ENCODE measurements around the gene NHSL2. TPM values are rescaled to one million over a fixed set of nuclear protein-coding genes. Genes with fewer than 3 reads are reported as not detected.
A peak's percentile ranks its signal among the peaks of the same experiment; 100 is the strongest.

Gene NHSL2
- total and polyA plus RNA-seq, 4 experiments from 2014 or later: 8.1 to 27.2 (median 10.6) TPM

GRCh38 chrX:72062916-72063315 is 152.3 kb downstream of the NHSL2 start:
- ChIA-PET POLR2A (ENCODE audit: partially characterized antibody) (no interaction called here), CTCF (ENCODE audit: partially characterized antibody) (no interaction called here)
- Mint-ChIP-seq H3K4me3 (no peak overlapping the region), H3K4me1 (peaks cover 4 to 13% (median 9%) of the 10 kb centered on the region in 4 donors), H3K27ac (no peak overlapping the region), H3K27me3 (peaks cover 1 to 2% of the 10 kb centered on the region in 2 donors), H3K36me3 (no peaks in the 10 kb centered on the region), H3K9me3 (peaks cover 0 to 1% (median 0%) of the 10 kb centered on the region in 8 donors)
- H3K4me1 ChIP-seq (ENCODE audit: insufficient read depth, low read length): peaks cover 2% of the 10 kb centered on the region
- H3K36me3 ChIP-seq (ENCODE audit: insufficient read depth, low read length): no peaks in the 10 kb centered on the region
- H3K27ac ChIP-seq (ENCODE audit: low read depth, low read length): no peak overlapping the region
- H3K27me3 ChIP-seq (ENCODE audit: insufficient read depth, low read length): no peaks in the 10 kb centered on the region
- H3K9me3 ChIP-seq (ENCODE audit: control insufficient read depth in 1 of 2, low read length in 2 of 2): no peaks in the 10 kb centered on the region
- no peak for DNase-seq
- no peak overlapping the region for H3K4me3 ChIP-seq (ENCODE audit: low read length in 2 of 2)
- intact Hi-C loops (cut with micrococcal nuclease): no loop called here

DNA sequence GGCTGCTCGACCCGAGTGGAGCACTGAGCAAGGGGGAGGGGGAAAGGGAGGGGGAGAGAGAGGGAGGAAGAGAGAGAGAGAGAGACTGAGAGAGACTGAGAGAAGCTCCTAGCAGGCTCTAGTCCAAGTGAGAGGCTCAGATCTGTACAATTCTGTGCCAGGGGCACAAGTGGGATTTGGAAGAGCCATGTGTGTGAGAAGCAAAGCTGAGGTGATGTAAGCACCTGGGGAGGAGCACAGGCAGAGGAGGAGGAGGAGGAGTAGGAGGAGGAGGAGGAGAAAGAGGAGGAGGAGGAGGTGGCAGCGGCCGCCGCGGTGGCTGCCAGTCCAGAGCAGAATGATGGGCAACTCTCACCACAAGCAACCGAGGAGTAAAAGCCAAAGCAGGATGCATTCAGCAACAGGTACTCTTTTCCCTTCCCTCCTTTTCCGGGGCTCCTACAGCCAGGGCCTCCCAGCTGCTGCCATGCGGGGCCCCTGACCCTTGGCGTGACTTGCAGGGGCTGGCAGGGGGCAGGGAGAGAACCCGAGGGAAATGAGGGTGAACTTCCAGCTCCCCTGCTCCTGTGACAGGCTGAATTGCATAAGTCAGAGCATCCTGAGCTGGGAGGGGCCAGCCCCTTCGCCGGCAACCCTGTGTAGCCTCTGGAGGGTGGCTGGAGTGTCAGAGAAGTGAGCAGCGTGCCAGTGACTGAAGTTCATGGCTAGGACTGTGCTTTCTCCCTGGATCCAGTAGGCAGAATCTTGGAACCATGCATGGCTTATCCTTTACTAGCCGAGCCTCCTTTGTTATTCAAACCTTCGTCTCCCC is 158.9 kb downstream of the NHSL2 start:
- Mint-ChIP-seq H3K4me1 (peaks cover 0 to 6% (median 4%) of the 10 kb centered on the region in 4 donors), H3K27ac (peak overlapping the region in 4 of 7 donors; percentile 16 to 84 (median 58)), H3K9me3 (peaks cover 0 to 1% (median 0%) of the 10 kb centered on the region in 8 donors), H3K4me3 (peak overlapping the region; percentile 47 to 77 (median 72)), H3K36me3 (no peaks in the 10 kb centered on the region), H3K27me3 (peaks cover 3 to 5% of the 10 kb centered on the region in 2 donors)
- H3K9me3 ChIP-seq (ENCODE audit: control insufficient read depth in 1 of 2, low read length in 2 of 2): no peaks in the 10 kb centered on the region
- no peak overlapping the region for H3K27ac ChIP-seq (ENCODE audit: low read depth, low read length)
- H3K4me1 ChIP-seq (ENCODE audit: insufficient read depth, low read length): no peaks in the 10 kb centered on the region
- H3K36me3 ChIP-seq (ENCODE audit: insufficient read depth, low read length): no peaks in the 10 kb centered on the region
- H3K4me3 ChIP-seq (ENCODE audit: low read length in 2 of 2): no peak overlapping the region
- H3K27me3 ChIP-seq (ENCODE audit: insufficient read depth, low read length): no peaks in the 10 kb centered on the region
- intact Hi-C loops (cut with micrococcal nuclease): no loop called here
- ChIA-PET POLR2A (ENCODE audit: partially characterized antibody) (interaction anchor here (0.9 to 1.5 kb wide), 3 partner anchors 11 to 51 kb away, joined by 3 read pairs; no protein-coding TSS in a partner anchor), CTCF (ENCODE audit: partially characterized antibody) (interaction anchor here (1.3 to 1.6 kb wide), 2 partner anchors 55 to 56 kb away, joined by 3 to 4 read pairs; no protein-coding TSS in a partner anchor)
- no peak for DNase-seq

GRCh38 chrX:72071213-72071612 is 160.6 kb downstream of the NHSL2 start:
- Histone ChIP-seq H3K36me3 (ENCODE audit: insufficient read depth, low read length) (no peaks in the 10 kb centered on the region), H3K9me3 (ENCODE audit: control insufficient read depth in 1 of 2, low read length in 2 of 2) (no peaks in the 10 kb centered on the region), H3K27ac (ENCODE audit: low read depth, low read length) (no peak overlapping the region), H3K4me1 (ENCODE audit: insufficient read depth, low read length) (no peaks in the 10 kb centered on the region), H3K27me3 (ENCODE audit: insufficient read depth, low read length) (no peaks in the 10 kb centered on the region), H3K4me3 (ENCODE audit: low read length in 2 of 2) (no peak overlapping the region)
- H3K36me3 Mint-ChIP-seq: no peaks in the 10 kb centered on the region
- H3K4me1 Mint-ChIP-seq: peaks cover 0 to 6% (median 5%) of the 10 kb centered on the region in 4 donors
- no peak for DNase-seq
- H3K4me3 Mint-ChIP-seq: no peak overlapping the region
- CTCF ChIA-PET (ENCODE audit: partially characterized antibody): no interaction called here
- peaks cover 0 to 1% (median 0%) of the 10 kb centered on the region in 8 donors for H3K9me3 Mint-ChIP-seq
- POLR2A ChIA-PET (ENCODE audit: partially characterized antibody): no interaction called here
- no peak overlapping the region for H3K27ac Mint-ChIP-seq
- intact Hi-C loops (cut with micrococcal nuclease): no loop called here
- peaks cover 3% of the 10 kb centered on the region in 2 donors for H3K27me3 Mint-ChIP-seq

GRCh38 chrX:72073633-72074032 is 163.0 kb downstream of the NHSL2 start:
- intact Hi-C loops (cut with micrococcal nuclease): no loop called here
- Mint-ChIP-seq H3K4me1 (peaks cover 12 to 20% (median 16%) of the 10 kb centered on the region in 4 donors), H3K27ac (no peak overlapping the region), H3K4me3 (no peak overlapping the region), H3K9me3 (no peaks in the 10 kb centered on the region), H3K27me3 (peaks cover 2 to 3% of the 10 kb centered on the region in 2 donors), H3K36me3 (no peaks in the 10 kb centered on the region)
- Histone ChIP-seq H3K4me3 (ENCODE audit: low read length in 2 of 2) (no peak overlapping the region), H3K27ac (ENCODE audit: low read depth, low read length) (no peak overlapping the region), H3K9me3 (ENCODE audit: control insufficient read depth in 1 of 2, low read length in 2 of 2) (no peaks in the 10 kb centered on the region), H3K4me1 (ENCODE audit: insufficient read depth, low read length) (peaks cover 18% of the 10 kb centered on the region), H3K27me3 (ENCODE audit: insufficient read depth, low read length) (no peaks in the 10 kb centered on the region), H3K36me3 (ENCODE audit: insufficient read depth, low read length) (no peaks in the 10 kb centered on the region)
- CTCF ChIA-PET (ENCODE audit: partially characterized antibody): interaction anchor here (1.4 kb wide), 1 partner anchor 51 kb away, joined by 4 read pairs; no protein-coding TSS in a partner anchor
- POLR2A ChIA-PET (ENCODE audit: partially characterized antibody): no interaction called here
- DNase-seq: no peak

DNA sequence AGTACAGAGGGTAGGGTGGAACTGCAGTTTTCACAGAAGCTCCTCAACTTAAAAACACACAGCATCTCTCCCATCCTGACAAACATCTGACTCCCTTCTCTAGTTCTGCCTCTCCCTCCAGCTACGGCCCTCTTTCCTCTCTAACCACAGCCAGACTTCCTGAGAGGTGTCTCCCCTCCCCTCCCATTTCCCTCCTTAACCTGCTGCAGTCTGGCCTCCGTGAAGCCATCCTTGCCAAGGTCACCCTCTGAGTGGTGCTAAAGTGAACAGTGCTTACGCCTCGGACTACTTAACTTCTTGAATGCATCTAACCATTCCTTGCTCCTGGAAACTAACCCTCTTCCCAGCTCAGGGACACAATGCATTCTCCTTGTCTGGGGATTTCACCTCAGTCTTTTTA is 167.8 kb downstream of the NHSL2 start:
- intact Hi-C loops (cut with micrococcal nuclease): no loop called here
- H3K27ac Mint-ChIP-seq: peak overlapping the region in 5 of 7 donors; percentile 35 to 86 (median 67)
- no peaks in the 10 kb centered on the region for H3K27me3 ChIP-seq (ENCODE audit: insufficient read depth, low read length)
- peaks cover 12 to 24% (median 16%) of the 10 kb centered on the region in 4 donors for H3K4me1 Mint-ChIP-seq
- POLR2A ChIA-PET (ENCODE audit: partially characterized antibody): interaction anchor here (0.7 to 1.2 kb wide), 2 partner anchors 19 to 24 kb away, joined by 3 read pairs; no protein-coding TSS in a partner anchor
- H3K4me3 Mint-ChIP-seq: peak overlapping the region in 7 of 8 donors; percentile 41 to 67 (median 54)
- DNase-seq: no peak
- peaks cover 20% of the 10 kb centered on the region for H3K4me1 ChIP-seq (ENCODE audit: insufficient read depth, low read length)
- H3K9me3 ChIP-seq (ENCODE audit: control insufficient read depth in 1 of 2, low read length in 2 of 2): no peaks in the 10 kb centered on the region
- CTCF ChIA-PET (ENCODE audit: partially characterized antibody): interaction anchor here (0.6 kb wide), 1 partner anchor 48 kb away, joined by 3 read pairs; no protein-coding TSS in a partner anchor
- H3K36me3 ChIP-seq (ENCODE audit: insufficient read depth, low read length): no peaks in the 10 kb centered on the region
- no peak overlapping the region for H3K4me3 ChIP-seq (ENCODE audit: low read length in 2 of 2)
- H3K9me3 Mint-ChIP-seq: no peaks in the 10 kb centered on the region
- no peaks in the 10 kb centered on the region for H3K27me3 Mint-ChIP-seq
- no peak overlapping the region for H3K27ac ChIP-seq (ENCODE audit: low read depth, low read length)
- H3K36me3 Mint-ChIP-seq: no peaks in the 10 kb centered on the region

DNA sequence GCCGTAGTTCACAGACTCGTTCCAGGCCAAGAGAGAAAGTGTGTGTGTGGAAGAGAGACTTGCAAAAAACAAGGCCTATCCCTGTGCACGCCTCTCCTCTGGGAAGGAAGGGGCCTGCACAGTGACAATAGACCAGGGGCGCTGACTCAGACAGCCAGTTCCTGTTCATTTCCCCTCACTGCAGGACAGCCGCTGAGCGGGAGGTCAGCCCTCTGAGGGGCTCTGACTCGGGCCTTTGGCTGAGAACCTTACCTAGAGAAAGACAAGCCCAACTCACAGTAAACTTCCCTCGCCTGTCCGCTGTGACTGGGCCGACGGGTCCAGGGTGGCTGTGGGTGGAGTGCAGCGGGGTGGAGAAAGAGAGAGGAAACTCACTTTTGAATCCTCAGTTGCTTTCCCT is 169.0 kb downstream of the NHSL2 start:
- Mint-ChIP-seq H3K9me3 (peaks cover 0 to 1% (median 0%) of the 10 kb centered on the region in 8 donors), H3K36me3 (no peaks in the 10 kb centered on the region), H3K27me3 (no peaks in the 10 kb centered on the region), H3K4me3 (no peak overlapping the region), H3K27ac (no peak overlapping the region), H3K4me1 (peaks cover 11 to 25% (median 18%) of the 10 kb centered on the region in 4 donors)
- intact Hi-C loops (cut with micrococcal nuclease): no loop called here
- no peaks in the 10 kb centered on the region for H3K36me3 ChIP-seq (ENCODE audit: insufficient read depth, low read length)
- H3K4me3 ChIP-seq (ENCODE audit: low read length in 2 of 2): no peak overlapping the region
- ChIA-PET POLR2A (ENCODE audit: partially characterized antibody) (interaction anchor here (1.2 kb wide), 1 partner anchor 20 kb away, joined by 3 read pairs; no protein-coding TSS in a partner anchor), CTCF (ENCODE audit: partially characterized antibody) (no interaction called here)
- no peaks in the 10 kb centered on the region for H3K27me3 ChIP-seq (ENCODE audit: insufficient read depth, low read length)
- no peaks in the 10 kb centered on the region for H3K9me3 ChIP-seq (ENCODE audit: control insufficient read depth in 1 of 2, low read length in 2 of 2)
- H3K27ac ChIP-seq (ENCODE audit: low read depth, low read length): no peak overlapping the region
- no peak for DNase-seq
- peaks cover 20% of the 10 kb centered on the region for H3K4me1 ChIP-seq (ENCODE audit: insufficient read depth, low read length)

- Mint-ChIP-seq H3K4me1 (peaks cover 11 to 25% (median 18%) of the 10 kb centered on the region in 4 donors), H3K9me3 (peaks cover 0 to 1% (median 0%) of the 10 kb centered on the region in 8 donors), H3K27me3 (no peaks in the 10 kb centered on the region), H3K4me3 (no peak overlapping the region), H3K27ac (peak overlapping the region in 1 of 7 donors; percentile 39), H3K36me3 (no peaks in the 10 kb centered on the region)
- DNase-seq: no peak
- Histone ChIP-seq H3K4me3 (ENCODE audit: low read length in 2 of 2) (no peak overlapping the region), H3K27me3 (ENCODE audit: insufficient read depth, low read length) (no peaks in the 10 kb centered on the region), H3K27ac (ENCODE audit: low read depth, low read length) (no peak overlapping the region), H3K4me1 (ENCODE audit: insufficient read depth, low read length) (peaks cover 20% of the 10 kb centered on the region), H3K36me3 (ENCODE audit: insufficient read depth, low read length) (no peaks in the 10 kb centered on the region), H3K9me3 (ENCODE audit: control insufficient read depth in 1 of 2, low read length in 2 of 2) (no peaks in the 10 kb centered on the region)
- POLR2A ChIA-PET (ENCODE audit: partially characterized antibody): no interaction called here
- intact Hi-C loops (cut with micrococcal nuclease): no loop called here
- CTCF ChIA-PET (ENCODE audit: partially characterized antibody): no interaction called here
Measured at GRCh38 chrX:72080150-72080549, 169.5 kb downstream of the NHSL2 start.
